NCI-H82 treated with DMSO at 0.1 percent for 48 hours (cell line): ENCODE measurements around the gene KLF7.

ENCODE experiments used
- DNase-seq: peaks from one replicate; lab custom pipeline; 2025; ENCODE audit not compliant: unreplicated experiment; lab: John Stamatoyannopoulos, UW

Gene KLF7

DNA sequence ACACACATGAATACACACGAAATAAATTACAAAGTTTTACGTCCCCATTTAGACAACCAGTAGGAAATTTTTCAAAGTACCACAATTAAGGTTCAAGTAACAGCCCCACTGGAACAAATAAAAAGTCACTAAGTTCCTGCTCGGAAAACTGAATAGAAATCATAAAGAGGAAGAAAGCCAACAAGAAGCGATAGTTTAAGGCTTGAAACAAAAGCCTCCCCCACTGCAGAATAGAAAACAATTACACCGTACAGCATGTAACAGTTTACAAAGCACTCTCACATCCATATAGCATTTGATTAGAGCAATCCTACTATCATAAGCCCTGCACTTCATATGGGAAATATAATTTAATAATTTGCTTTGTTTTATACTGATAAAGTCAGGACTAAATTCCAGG, 15.5 kb downstream of the KLF7 start:
- no peak for DNase-seq

DNA sequence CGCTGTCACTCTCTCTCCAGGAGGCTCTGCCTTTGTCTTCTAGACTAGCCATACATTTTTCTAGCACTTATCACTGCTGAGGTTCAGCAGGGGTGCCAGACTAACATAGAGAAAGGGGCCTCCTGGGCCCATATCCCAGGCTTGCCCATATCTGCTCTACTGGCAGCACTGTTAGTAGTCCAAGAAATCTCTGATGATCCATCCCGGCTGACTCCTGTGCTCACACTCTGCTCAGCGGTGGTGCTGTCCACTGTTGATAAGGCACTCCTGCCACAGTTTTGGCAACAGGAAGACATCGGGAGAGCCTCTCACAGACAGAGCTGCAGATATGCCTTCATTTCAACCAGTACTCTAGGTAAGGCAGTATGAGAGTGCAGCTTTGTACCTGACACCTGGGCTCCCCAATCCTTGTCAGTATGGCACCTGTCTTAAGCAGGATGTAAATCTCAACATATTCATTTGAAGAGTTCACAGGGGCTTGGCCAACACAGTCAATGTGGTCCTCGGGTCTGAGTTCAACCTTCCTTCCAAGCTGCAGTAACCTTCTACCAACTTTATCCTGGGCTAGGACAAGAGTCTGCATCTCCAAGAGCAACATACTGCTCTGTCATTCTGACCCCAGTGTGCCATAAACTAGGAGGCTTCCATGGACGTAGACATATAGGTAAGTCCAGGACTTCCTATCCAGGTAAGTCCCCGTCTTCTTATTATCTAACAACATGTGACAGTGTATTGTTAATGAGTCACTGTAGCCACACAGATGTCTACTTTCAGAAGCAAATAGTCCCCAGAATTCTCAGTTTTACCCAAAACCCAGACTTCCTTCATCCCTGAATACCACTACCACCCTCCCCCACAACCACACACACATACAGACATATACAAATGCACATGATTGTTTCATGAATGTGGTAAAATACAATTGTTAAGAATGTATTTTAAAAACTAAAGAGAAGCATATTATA, 16.2 kb downstream of the KLF7 start:
- no peak for DNase-seq

DNA sequence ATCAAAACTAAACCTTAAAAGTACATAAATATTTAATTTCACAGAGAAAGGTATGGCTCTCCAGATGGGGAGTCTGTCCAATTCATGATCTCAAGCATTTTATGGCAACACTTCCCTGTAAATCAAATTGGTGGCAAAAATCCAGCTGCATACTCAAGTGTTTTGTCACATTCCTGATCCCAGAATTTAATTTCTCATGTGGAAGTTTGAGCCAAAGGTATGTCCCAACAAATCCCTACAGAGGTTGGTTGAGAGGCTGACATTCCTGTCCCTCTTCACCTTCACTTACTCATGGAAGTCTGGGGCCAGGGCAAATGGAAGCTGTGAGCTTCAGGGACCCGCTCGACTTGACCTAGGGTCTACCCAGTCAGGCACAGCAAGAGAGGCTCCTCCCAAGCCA, 17.7 kb downstream of the KLF7 start:
- DNase-seq = no peak

DNA sequence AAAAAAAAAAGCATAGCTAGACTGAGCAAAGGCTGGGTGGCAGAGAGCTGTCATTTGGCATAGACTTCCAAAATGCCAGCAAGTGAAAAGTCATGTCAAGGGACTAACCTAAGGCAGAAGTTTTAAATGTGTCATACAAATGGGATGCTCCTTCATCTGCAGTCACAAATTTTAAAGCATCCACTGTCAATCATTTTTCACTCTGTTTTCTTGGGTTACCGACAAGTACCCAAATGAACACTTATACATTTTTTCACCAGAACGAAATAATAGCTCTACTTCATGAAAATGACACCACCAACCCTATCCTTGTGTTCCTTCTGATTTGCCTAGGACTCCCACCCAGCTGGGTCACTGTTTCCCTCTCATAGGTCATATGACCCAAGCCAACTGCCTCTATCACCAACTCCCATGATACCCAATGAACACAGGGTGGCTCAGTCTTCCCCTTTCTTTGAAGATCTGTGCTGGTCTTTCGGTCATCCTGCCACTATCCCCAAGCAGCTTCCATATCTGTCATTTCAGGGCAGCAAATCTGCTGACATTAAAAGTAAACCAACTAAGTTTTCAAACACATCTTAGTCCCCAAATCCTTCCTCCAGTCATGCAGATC, 21.5 kb downstream of the KLF7 start:
- DNase-seq = no peak

DNA sequence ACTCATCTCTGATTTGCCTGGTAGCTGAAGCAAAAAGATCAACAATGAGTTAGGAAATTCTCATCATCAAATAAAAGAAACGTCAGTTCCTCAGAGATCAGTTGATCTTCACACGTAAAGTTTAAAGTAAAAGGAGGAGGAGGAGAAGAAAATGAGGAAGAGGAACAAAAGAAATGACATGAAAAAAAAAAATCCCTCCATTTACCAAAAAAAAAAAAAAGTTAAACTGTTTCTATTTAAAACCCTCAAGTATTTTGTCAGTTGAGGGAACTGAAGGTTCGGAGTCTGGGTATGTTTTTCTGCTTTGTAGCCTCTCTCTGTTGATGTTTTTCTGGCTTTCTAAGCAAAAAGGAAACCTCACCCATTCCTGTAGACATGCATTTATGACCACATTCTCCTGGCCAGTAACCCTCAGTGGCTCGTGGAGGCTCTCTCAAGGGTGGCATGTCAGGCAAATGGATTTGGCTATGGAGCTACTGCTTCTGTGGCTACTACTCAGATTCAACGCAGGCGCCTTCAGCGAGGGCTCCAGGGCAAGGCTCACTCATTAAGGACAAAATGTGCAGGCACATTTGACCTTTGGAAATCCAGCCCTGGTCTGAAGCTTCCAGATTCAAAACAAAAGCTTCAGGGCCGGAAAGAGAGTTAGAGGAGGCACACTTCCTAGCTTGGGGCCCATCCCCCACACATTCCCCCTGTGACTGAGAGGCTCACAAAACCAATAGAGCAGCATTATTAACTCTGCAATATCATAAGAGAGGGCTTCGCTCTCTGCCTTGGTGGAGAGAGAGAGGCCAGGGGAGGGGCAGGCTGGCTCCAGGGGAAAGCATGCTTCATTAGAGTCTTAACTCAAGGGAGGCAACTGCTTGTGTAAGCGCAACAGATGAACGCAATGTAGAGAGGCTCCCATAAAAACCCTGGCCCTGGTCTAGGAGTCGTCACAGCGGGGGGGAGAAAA, 22.3 kb downstream of the KLF7 start:
- DNase-seq = no peak

DNA sequence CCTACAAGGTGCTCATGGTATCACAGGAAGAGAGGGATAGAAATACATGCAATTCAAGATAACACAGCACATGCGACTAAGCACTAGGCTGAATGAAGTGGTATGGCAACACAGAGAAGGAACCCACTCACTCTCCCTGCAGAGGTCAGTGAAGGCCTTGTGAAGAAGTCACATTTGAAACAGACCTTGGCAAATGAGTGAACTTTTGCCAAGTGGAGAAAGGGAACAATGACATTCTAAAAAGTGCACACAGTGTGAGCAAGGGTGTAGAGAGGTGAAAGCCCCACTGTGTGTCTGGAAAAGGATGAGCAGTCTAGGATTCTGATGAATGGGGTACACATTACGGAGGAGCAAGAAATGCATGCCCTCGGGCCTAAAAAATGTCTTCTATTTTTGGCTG, 23.3 kb downstream of the KLF7 start:
- no peak for DNase-seq

DNA sequence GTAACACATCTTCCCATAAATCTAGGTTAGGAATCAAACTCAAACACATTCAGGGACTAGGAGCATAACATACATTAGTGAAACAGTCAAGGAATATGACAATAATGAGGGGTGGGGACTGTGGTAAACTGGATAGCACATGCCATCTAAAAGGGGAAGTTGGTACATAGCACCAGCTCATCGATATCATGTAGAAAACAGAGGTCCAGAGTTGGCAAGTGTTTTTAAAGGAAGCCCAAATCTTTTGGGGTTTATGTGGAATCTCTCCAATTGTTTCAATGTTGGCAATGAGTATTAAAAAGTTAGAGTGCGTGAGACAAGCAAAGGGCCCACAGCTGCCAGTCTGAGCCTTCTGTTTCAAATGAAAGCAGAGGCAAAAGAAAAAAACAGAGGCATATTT, 24.4 kb downstream of the KLF7 start:
- no peak for DNase-seq

DNA sequence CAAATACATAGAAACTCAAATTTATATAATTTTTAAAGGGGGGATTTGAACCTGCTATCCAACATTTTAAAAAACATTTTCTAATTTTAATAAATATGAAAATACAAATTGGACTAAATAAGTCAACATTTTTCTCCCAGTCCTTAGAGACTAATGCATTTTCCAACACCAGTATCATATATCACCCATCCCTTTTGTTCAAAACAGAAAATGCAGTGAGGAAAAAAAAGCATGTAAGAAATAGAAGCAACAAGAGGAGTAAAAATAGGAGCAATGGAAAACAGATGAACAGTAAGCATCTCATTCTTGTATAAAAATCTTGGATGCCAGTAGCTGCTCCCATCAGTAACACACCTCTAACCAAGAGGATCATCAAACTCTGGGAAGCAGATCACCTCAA, 25.5 kb downstream of the KLF7 start:
- DNase-seq = no peak

DNA sequence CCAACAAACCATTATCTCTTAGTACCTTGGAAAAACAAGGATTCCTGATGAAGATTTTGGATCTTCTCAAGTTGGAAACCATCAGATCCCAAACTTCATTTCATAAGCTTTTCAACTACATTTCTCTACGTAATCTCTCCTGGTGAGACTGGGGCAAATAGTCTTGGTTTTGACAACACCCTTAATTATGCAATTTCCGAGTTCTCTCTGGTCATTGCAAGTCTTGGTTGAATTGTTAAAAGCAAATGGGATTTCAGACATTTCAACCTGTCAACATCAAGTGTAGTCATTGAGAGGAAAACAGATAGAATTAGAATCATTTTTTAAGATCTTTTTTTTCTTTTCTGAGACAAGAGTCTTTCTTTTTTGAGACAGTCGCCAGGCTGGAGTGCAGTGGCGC, 26.2 kb downstream of the KLF7 start:
- DNase-seq = no peak

DNA sequence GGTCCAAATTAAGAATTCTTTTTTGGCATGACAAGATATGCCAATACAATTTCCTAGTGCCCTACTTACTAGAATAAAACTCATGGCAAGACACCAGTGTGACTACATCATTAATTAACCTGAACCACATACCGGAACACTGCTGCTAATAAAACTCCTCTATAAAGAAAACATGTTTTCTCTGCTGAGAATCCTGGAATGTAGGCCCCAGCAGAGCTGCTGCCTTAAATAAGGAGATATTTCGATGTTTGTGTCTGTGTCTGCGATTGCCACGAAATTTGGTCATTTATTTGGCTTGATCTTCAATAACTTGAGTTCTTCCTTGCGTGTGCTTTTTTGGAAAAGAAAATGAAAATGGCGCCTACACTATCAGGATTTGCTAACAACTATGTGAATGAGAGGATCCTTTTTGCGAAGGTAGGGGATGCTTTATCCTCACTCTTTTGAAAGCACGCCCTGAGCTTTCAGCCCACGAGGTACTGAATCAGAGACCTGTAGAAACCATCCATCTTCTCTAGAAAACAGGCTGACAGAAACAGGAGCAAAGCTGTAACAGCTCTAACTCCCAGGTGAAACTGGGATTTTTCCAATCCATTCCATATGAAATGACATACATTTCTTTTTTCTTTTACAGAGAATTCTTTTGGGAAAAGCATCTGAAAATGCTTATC, 27.0 kb downstream of the KLF7 start:
- DNase-seq = no peak

DNA sequence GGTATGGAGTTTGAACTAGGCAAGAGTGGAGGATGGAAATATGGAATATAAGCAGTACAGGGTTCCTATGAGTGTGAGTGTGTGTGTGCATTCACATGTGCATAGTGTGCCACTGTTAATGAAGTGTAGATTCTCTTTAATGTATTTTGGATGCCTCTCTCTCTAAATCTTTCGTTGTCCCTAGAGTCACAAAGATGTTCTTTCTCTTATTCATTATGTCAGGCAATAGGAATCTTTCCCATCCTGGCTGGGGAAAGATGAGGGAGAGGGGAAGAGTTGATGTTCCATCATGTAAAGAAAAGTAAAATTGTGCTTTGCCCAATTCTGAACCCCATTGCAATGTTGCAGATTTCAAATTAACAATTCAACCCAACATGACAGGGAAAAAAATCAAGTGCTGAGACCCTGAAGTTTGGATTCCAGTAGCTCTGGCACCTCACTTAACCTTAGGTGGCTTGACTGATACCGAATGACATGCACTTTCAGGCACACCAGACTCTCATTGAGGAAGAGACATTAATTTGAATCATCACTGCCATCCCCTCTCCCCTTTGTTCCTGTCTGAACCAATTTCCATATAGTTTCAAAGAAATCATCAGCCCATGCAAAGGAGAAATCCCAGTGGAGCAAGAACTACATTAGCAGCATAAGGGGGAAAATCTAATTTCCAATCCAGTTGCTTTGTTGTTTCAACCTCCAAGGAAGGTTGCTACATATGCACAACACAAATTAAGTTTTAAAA, 28.0 kb downstream of the KLF7 start:
- no peak for DNase-seq

DNA sequence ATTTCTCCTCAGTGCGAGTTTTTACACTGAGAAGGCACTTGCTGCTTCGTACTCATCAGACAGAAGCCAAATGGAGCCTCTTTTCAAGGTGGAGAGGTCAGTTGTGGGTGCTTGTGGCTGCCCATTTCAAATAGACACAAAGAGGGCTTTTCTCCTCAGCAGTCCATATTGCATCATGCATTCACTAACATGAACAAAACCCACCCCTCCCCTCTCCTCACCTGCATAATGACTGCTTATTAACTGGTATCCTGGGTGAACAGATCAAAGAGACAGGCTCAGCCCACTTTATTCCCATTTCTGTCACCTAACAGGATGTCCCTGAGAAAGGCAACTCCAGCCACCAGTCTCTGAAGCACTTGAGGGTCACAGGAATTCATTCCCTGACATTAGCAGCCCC, 28.9 kb downstream of the KLF7 start:
- DNase-seq = no peak

DNA sequence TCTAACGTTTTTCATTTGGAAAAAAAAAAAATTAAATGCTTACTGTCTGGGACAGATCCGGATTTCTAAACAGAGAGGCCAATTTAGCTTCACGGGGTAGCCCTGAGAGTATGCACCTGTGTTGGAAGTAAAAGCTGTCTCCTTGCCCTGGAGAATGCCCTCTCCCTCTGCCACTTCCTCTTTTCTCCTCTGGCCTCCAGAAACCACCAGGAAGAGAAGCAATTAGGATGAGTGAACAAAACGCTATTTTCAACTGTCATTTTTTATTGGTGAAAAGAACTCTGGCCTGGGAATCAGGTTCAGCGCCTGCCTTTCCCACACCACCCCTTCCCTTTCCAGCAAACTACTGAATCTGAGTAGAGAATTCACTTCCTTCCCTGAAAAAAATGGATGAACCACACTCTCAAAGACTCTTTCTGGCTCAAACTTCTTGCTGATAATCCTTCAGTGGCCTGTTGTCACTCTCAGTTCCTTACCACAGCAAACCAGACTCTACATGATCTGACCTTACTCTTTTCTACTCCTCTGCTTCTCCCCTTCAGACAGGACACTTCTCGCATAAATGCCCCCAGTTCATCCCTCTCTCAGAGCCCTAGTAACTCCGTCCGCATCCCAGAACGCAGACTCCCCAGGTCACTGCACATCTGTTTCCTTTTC, 29.8 kb downstream of the KLF7 start:
- DNase-seq = no peak

DNA sequence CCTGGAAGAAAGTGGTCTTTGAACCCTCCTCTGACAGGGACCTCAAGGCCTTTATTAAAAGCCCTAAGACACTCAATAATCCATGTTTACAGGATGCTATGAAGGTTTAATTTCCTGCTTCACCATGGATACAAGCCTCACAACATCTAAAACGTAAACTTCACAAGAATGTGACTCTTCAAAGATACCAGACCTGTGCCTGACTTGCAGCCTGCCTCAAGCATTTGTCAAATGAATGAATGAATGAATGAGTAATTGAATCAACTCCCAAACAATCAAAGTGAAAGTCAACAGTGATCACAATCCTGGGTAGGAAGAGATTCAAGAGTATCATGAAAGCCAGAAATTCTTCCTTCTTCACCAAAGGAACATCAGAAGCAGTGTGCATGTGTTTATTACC, 30.4 kb downstream of the KLF7 start:
- DNase-seq = no peak

DNA sequence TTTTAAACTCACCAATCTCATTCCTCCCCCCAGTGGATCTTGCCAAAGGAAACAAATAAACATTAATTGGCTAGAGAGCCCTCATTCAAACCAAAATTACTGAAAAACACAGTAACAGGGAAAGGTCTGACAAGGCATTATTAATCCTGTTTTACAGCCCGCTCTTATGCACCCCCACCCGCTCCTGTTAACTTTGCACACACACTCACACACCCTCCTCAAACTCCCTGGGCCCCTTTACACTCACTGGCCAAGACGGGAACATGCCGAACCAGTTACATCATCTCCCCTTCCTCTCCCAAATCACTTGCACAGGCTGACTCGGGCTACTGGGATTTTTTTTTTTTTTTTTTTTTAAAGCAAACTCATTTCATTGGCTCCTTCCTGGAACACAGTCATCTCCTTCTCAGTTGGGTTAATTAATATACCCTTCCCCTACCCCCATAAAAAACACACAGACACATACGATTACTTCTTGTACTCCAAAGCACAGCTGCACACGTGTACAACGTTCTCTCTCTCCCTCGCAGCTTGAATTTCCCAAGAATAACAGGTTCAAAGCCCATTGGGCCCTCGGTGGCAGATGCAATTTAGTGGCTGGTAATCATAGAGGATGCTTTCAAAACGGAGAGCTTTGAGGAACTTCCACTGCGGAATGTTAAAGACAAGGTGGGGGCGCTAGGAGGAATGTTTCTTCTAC, 31.8 kb downstream of the KLF7 start:
- DNase-seq = peak; percentile 88

DNA sequence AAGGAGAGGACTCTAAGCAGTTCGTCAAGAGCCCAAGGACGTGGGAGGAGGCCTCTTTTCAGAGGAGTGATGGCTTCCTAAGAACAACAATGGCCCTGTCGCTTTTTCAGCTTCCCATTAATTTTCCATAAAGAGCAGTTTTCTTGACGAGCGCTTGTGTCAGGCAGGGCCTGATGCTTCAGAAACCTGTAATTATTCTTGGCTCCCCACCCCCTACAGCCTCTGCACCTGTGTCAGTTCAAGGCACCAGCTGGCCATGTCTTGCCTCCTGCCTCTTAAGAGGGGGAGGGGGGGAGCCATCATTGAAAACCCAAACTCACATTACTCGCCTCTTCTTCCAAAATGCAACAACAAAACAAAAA, 32.3 kb downstream of the KLF7 start:
- peak; percentile 90 for DNase-seq

DNA sequence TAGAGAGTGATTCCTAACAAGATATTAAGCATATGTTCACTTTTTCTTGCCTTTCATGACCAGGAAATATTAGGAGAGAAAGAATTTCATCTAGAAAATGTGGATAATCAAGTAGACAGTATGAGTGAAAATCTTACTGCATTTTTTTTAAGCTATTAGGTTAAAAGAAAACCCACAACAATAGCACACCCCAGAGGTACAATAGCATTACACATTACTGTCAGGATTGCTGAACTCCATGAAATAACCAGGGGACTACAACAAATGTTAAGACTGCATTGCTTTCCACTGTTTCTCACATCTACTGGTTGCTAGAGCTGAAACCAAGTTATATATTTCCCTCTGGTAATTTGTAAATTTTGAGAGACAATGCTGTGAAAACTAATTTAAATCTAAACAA, 33.7 kb downstream of the KLF7 start:
- DNase-seq = no peak

DNA sequence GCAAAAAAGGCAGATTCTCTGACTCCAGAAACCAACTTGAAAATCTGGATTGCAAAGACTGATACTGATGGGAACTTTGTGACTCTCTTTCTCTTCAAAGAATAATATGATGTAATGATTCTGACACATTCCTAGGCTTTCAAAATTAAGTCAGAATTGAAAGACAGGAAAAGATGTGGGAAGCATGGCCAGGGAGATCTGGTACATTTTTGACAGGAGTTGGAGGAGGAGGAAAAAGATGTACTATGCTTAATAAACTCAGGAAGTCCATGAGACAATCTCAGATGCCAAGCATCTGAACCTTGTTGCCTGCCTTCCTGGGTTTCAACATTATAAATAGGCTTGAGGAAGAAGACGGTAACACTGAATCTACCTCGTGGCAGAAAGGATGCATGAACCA, 34.2 kb downstream of the KLF7 start:
- no peak for DNase-seq

DNA sequence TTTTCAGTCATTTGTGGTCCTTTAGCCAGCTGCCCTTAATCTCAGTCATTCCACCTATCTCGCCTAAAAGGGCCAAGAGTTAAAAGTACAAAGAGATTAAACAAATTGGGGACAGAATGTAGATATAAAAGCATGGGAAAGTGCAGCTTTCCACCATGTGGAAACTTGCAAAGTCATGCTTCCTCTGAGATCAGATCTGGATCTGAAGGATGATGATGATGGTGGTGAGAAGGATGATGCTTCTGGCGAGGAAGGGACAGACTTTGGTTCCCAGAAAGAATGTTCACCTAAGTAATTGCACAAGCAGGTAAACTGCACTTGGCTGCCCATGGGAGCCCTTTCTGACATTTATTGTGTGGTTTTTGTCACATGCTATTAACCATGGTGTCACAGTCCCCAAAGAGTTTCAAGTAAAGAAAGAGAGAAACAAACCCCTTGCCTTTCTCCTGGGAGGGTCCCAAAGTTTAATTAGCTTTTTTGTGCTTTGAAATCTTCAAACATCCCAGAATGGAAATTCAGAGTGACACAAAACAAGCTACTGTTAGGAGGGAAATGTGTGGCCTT, 34.7 kb downstream of the KLF7 start:
- no peak for DNase-seq
